ENCODE data around the gene HTR4. TPM values are rescaled to one million over a fixed set of nuclear protein-coding genes. Genes with fewer than 3 reads are reported as not detected.
"Not testable (repeated sequence)": the region's sequence is repeated elsewhere in the genome, so short reads cannot be mapped to it uniquely, and the experiment has no call there.

The HTR4 gene
- total RNA-seq, 6 experiments from 2014 or later, result not detected

GRCh38 chr5:148682058-148683026, 28.0 kb upstream of the HTR4 start:
- no peak overlapping the region for H3K27ac Mint-ChIP-seq
- H3K36me3 Mint-ChIP-seq (ENCODE audit: low read depth), result no peaks in the 10 kb centered on the region
- DNase-seq, result no peak
- H3K27me3 Mint-ChIP-seq (ENCODE audit: insufficient read depth), result peaks cover 6% of the 10 kb centered on the region; the same call in 1 of the 2 replicates
- H3K9me3 Mint-ChIP-seq, result no peaks in the 10 kb centered on the region
- H3K4me1 Mint-ChIP-seq (ENCODE audit: low read depth), result no peaks in the 10 kb centered on the region
- no peak overlapping the region for H3K4me3 Mint-ChIP-seq
- TF ChIP-seq CTCF (IDR thresholded peaks at IDR 0.05), result no peak

GRCh38 chr5:148681157-148682057, 27.1 kb upstream of the HTR4 start:
- H3K4me3 Mint-ChIP-seq, result no peak overlapping the region
- no peaks in the 10 kb centered on the region for H3K4me1 Mint-ChIP-seq (ENCODE audit: low read depth)
- no peaks in the 10 kb centered on the region for H3K36me3 Mint-ChIP-seq (ENCODE audit: low read depth)
- DNase-seq, result no peak
- H3K27me3 Mint-ChIP-seq (ENCODE audit: insufficient read depth), result peaks cover 6% of the 10 kb centered on the region; the same call in 1 of the 2 replicates
- no peak overlapping the region for H3K27ac Mint-ChIP-seq
- no peaks in the 10 kb centered on the region for H3K9me3 Mint-ChIP-seq
- TF ChIP-seq CTCF (IDR thresholded peaks at IDR 0.05), result no peak

GRCh38 chr5:148673704-148674103, 19.4 kb upstream of the HTR4 start:
- H3K9me3 Mint-ChIP-seq; DNase-seq; H3K27ac Mint-ChIP-seq; H3K4me3 Mint-ChIP-seq; H3K27me3 Mint-ChIP-seq (ENCODE audit: insufficient read depth); H3K36me3 Mint-ChIP-seq (ENCODE audit: low read depth); H3K4me1 Mint-ChIP-seq (ENCODE audit: low read depth): not testable (repeated sequence)

- Mint-ChIP-seq H3K9me3 (no peaks in the 10 kb centered on the region), H3K4me1 (ENCODE audit: low read depth) (no peaks in the 10 kb centered on the region), H3K4me3 (no peak overlapping the region), H3K27me3 (ENCODE audit: insufficient read depth) (no peaks in the 10 kb centered on the region; the same call in none of the 2 replicates), H3K36me3 (ENCODE audit: low read depth) (no peaks in the 10 kb centered on the region), H3K27ac (no peak overlapping the region)
- no peak for TF ChIP-seq CTCF (IDR thresholded peaks at IDR 0.05)
- no peak for DNase-seq
These were observed 12.0 kb upstream of the HTR4 start for GRCh38 chr5:148666353-148666752.

GRCh38 chr5:148665431-148665830, 11.1 kb upstream of the HTR4 start:
- Mint-ChIP-seq H3K27me3 (ENCODE audit: insufficient read depth) (no peaks in the 10 kb centered on the region; the same call in none of the 2 replicates), H3K4me3 (no peak overlapping the region), H3K4me1 (ENCODE audit: low read depth) (no peaks in the 10 kb centered on the region)

More at GRCh38 chr5:148665431-148665830, 11.1 kb upstream of the HTR4 start:
- Mint-ChIP-seq H3K9me3 (no peaks in the 10 kb centered on the region), H3K36me3 (ENCODE audit: low read depth) (no peaks in the 10 kb centered on the region), H3K27ac (no peak overlapping the region)
- no peak for TF ChIP-seq CTCF (IDR thresholded peaks at IDR 0.05)
- DNase-seq, result no peak
